ENCODE data around the gene AMPD3. TPM values are rescaled to one million over a fixed set of nuclear protein-coding genes. Genes with fewer than 3 reads are reported as not detected.

Gene AMPD3
- total and polyA plus RNA-seq, 7 donors = 23.5 to 120 (median 67.7) TPM

GRCh38 chr11:10496296-10496936 is 41.4 kb downstream of the AMPD3 start:
- ATAC-seq = no peak
- Histone ChIP-seq H3K9me3 (no peaks in the 10 kb centered on the region), H3K27ac (no peak overlapping the region), H3K36me3 (ENCODE audit: insufficient read depth in 1 of 2, low read depth in 1 of 2) (peaks cover 0 to 4% of the 10 kb centered on the region in 2 donors), H3K4me3 (no peak overlapping the region), H3K27me3 (ENCODE audit: insufficient read depth in 3 of 3, low read length in 2 of 3) (no peaks in the 10 kb centered on the region), H3K4me1 (peaks cover 5% of the 10 kb centered on the region)
- 98% methylated on average over 4 of the region's 4 CpGs for WGBS, 3 donors
- TF ChIP-seq CTCF (IDR thresholded peaks at IDR 0.05) = no peak
- DNase-seq = no peak
- intact Hi-C loops (cut with DNase I) = no loop called here

GRCh38 chr11:10497371-10498021 is 42.4 kb downstream of the AMPD3 start:
- intact Hi-C loops (cut with DNase I) = no loop called here
- ATAC-seq = no peak
- Histone ChIP-seq H3K27ac (no peak overlapping the region), H3K4me3 (no peak overlapping the region), H3K4me1 (no peaks in the 10 kb centered on the region), H3K9me3 (no peaks in the 10 kb centered on the region), H3K36me3 (ENCODE audit: insufficient read depth in 1 of 2, low read depth in 1 of 2) (peaks cover 0 to 4% of the 10 kb centered on the region in 2 donors), H3K27me3 (ENCODE audit: insufficient read depth in 3 of 3, low read length in 2 of 3) (no peaks in the 10 kb centered on the region)
- 87 to 90% (median 90%) methylated on average over 18 of the region's 18 CpGs for WGBS, 3 donors
- no peak for TF ChIP-seq CTCF (IDR thresholded peaks at IDR 0.05)
- DNase-seq = no peak

- no peaks in the 10 kb centered on the region for H3K27me3 ChIP-seq (ENCODE audit: insufficient read depth in 3 of 3, low read length in 2 of 3)
- H3K9me3 ChIP-seq = no peaks in the 10 kb centered on the region
- H3K27ac ChIP-seq = no peak overlapping the region
- intact Hi-C loops (cut with DNase I) = no loop called here
- ATAC-seq = no peak
- TF ChIP-seq CTCF (IDR thresholded peaks at IDR 0.05) = no peak
- no peaks in the 10 kb centered on the region for H3K4me1 ChIP-seq
- WGBS, 3 donors = 90 to 93% (median 92%) methylated on average over 7 of the region's 7 CpGs
- peaks cover 0 to 4% of the 10 kb centered on the region in 2 donors for H3K36me3 ChIP-seq (ENCODE audit: insufficient read depth in 1 of 2, low read depth in 1 of 2)
- DNase-seq = no peak
- H3K4me3 ChIP-seq = no peak overlapping the region
Measured at GRCh38 chr11:10498022-10498400, 42.9 kb downstream of the AMPD3 start.

- Histone ChIP-seq H3K4me1 (no peaks in the 10 kb centered on the region), H3K36me3 (ENCODE audit: insufficient read depth in 1 of 2, low read depth in 1 of 2) (peaks cover 0 to 4% of the 10 kb centered on the region in 2 donors), H3K4me3 (no peak overlapping the region), H3K27ac (no peak overlapping the region), H3K27me3 (ENCODE audit: insufficient read depth in 3 of 3, low read length in 2 of 3) (no peaks in the 10 kb centered on the region), H3K9me3 (no peaks in the 10 kb centered on the region)
- 86 to 94% (median 87%) methylated on average over 9 to 10 of the region's 10 CpGs for WGBS, 3 donors
- no peak for TF ChIP-seq CTCF (IDR thresholded peaks at IDR 0.05)
- ATAC-seq (peak in 1 of 4 donors; percentile 6), DNase-seq (no peak)
- intact Hi-C loops (cut with DNase I) = no loop called here
Measured at GRCh38 chr11:10498426-10499250, 43.6 kb downstream of the AMPD3 start.
